Parathyroid adenoma (tissue), 2 donors: Measurements from ENCODE around the gene DEFB118.

Experiments used
- H2AFZ ChIP-seq: fragments of 300-600 bp; sonication (generic); one replicate; pipeline ENCODE4 v1.7.0; 2017; ENCODE audit warnings: antibody characterized with exemption, mild to moderate bottlenecking
- H3K27ac ChIP-seq: fragments of 300-600 bp; sonication (generic); one replicate; pipeline ENCODE4 v1.7.0; 2017
- H3K27me3 ChIP-seq: fragments of 300-600 bp; sonication (generic); one replicate; pipeline ENCODE4 v1.7.0; 2017; ENCODE audit warnings: low read length; ENCODE audit not compliant: control insufficient read depth, insufficient read depth
- H3K36me3 ChIP-seq: fragments of 300-600 bp; sonication (generic); one replicate; pipeline ENCODE4 v1.7.0; 2017; ENCODE audit warnings: low read length; ENCODE audit not compliant: control insufficient read depth, insufficient read depth
- H3K4me1 ChIP-seq: fragments of 300-600 bp; sonication (generic); one replicate; pipeline ENCODE4 v1.7.0; 2017; ENCODE audit warnings: control low read depth
- H3K4me2 ChIP-seq: fragments of 300-600 bp; sonication (generic); one replicate; pipeline ENCODE4 v1.7.0; 2017; ENCODE audit warnings: low read length
- H3K4me3 ChIP-seq: fragments of 300-600 bp; sonication (generic); one replicate; pipeline ENCODE4 v1.7.0; 2017; ENCODE audit warnings: low read depth, low read length
- H3K79me2 ChIP-seq: fragments of 300-600 bp; sonication (generic); one replicate; pipeline ENCODE4 v1.7.0; 2017; ENCODE audit warnings: control low read depth
- H3K9ac ChIP-seq: fragments of 300-600 bp; sonication (generic); one replicate; pipeline ENCODE4 v1.7.0; 2017; ENCODE audit warnings: mild to moderate bottlenecking
- H3K9me3 ChIP-seq: fragments of 300-600 bp; sonication (generic); one replicate; pipeline ENCODE4 v1.7.0; 2017; ENCODE audit warnings: low read length; ENCODE audit not compliant: control insufficient read depth
- CTCF ChIP-seq: fragments of 300-600 bp; sonication (generic); IDR thresholded peaks from one replicate; pipeline ENCODE4 v1.7.0; 2017; ENCODE audit warnings: antibody characterized with exemption, mild to moderate bottlenecking
- donor health status: primary hyperparathyroidism.

The DEFB118 gene

GRCh38 chr20:31415653-31416052, 47.3 kb downstream of the DEFB118 start:
- no peaks in the 10 kb centered on the region for H3K27me3 ChIP-seq
- no peak overlapping the region for H3K4me3 ChIP-seq
- H3K36me3 ChIP-seq: no peaks in the 10 kb centered on the region
- no peak overlapping the region for H3K4me2 ChIP-seq
- no peak overlapping the region for H2AFZ ChIP-seq
- no peak overlapping the region for H3K9ac ChIP-seq
- TF ChIP-seq CTCF: no peak
- H3K9me3 ChIP-seq: no peaks in the 10 kb centered on the region
- H3K27ac ChIP-seq: no peak overlapping the region
- H3K79me2 ChIP-seq: no peaks in the 10 kb centered on the region
- no peaks in the 10 kb centered on the region for H3K4me1 ChIP-seq

- H3K27me3 ChIP-seq: no peaks in the 10 kb centered on the region
- H3K27ac ChIP-seq: no peak overlapping the region
- H3K4me1 ChIP-seq: no peaks in the 10 kb centered on the region
- no peak overlapping the region for H3K4me3 ChIP-seq
- TF ChIP-seq CTCF: no peak
- H3K9me3 ChIP-seq: no peaks in the 10 kb centered on the region
- no peak overlapping the region for H3K9ac ChIP-seq
- no peaks in the 10 kb centered on the region for H3K79me2 ChIP-seq
- no peaks in the 10 kb centered on the region for H3K36me3 ChIP-seq
- H3K4me2 ChIP-seq: no peak overlapping the region
- H2AFZ ChIP-seq: no peak overlapping the region
Measured at GRCh38 chr20:31418307-31418706, 49.9 kb downstream of the DEFB118 start.
